HL-60 (cell line): Measurements from ENCODE around the gene LRCH4.

ENCODE experiments used
- CTCF ChIP-seq: IDR thresholded peaks from one replicate; pipeline ENCODE4 v1.5.1; 2011; ENCODE audit warnings: low read length, control low read depth, inconsistent platforms; ENCODE audit not compliant: insufficient read depth
- GABPA ChIP-seq: IDR thresholded peaks from 2 replicates; pipeline ENCODE4 v1.6.1; 2012; ENCODE audit warnings: low read depth
- POLR2AphosphoS5 ChIP-seq: IDR thresholded peaks from 2 replicates; pipeline ENCODE4 v1.6.1; 2012; ENCODE audit warnings: low read depth
- TF ChIP-seq, protein P1 (sequence below): IDR thresholded peaks from 2 replicates; pipeline ENCODE4 v1.6.1; 2012; ENCODE audit warnings: low read depth; ENCODE audit not compliant: insufficient replicate concordance

DNA sequence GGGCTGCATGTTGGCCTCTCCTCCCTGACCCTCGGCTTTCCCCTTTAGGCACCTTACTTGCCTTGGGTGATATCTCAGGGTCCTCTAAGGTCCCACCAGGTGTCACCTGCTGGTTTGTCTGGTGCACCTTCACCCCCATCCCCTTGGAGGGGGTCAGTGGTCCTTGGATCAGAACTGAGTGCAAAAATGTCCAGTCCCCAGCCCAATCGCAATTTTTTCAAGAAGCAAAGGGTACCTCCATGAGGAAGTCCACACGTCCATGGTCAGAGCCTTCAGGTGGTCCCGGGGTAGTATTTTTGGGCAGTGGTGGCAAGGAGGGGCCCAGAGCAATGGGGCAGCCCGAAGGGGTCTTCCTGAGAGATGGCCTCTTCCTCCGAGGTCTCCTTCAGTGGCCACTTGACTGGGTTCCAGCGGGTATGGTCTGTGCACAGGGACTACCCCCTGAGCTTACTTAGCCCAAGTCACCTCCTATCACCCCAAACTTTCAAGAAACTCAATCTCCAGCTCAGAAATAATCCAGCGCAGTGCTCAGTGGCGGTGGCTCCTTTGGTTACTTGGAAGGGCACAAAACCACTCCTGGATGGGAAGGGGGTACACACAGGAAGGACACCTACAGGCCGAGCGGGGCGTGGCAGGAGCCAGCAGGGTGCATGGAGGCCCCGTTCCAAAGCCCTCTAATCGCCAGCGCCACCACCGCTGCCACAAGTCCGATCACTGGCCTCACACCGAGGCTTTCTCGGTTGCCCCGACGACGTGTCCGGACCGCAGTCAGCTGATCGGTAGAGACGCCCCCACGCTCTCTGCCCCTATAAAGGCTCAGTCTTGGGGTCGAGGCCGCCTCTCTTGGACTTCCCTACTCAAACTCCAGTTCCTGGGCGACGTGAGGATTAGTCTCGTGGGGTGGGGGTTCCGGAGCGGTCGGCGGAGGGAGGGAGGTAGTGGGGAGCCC, 16.8 kb downstream of the LRCH4 start:
- TF ChIP-seq CTCF (no peak), GABPA (no peak), POLR2AphosphoS5 (no peak; the same call in 1 of the 2 replicates)
- TF ChIP-seq, protein P1, sequence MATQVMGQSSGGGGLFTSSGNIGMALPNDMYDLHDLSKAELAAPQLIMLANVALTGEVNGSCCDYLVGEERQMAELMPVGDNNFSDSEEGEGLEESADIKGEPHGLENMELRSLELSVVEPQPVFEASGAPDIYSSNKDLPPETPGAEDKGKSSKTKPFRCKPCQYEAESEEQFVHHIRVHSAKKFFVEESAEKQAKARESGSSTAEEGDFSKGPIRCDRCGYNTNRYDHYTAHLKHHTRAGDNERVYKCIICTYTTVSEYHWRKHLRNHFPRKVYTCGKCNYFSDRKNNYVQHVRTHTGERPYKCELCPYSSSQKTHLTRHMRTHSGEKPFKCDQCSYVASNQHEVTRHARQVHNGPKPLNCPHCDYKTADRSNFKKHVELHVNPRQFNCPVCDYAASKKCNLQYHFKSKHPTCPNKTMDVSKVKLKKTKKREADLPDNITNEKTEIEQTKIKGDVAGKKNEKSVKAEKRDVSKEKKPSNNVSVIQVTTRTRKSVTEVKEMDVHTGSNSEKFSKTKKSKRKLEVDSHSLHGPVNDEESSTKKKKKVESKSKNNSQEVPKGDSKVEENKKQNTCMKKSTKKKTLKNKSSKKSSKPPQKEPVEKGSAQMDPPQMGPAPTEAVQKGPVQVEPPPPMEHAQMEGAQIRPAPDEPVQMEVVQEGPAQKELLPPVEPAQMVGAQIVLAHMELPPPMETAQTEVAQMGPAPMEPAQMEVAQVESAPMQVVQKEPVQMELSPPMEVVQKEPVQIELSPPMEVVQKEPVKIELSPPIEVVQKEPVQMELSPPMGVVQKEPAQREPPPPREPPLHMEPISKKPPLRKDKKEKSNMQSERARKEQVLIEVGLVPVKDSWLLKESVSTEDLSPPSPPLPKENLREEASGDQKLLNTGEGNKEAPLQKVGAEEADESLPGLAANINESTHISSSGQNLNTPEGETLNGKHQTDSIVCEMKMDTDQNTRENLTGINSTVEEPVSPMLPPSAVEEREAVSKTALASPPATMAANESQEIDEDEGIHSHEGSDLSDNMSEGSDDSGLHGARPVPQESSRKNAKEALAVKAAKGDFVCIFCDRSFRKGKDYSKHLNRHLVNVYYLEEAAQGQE, result no peak
